Hematopoietic multipotent progenitor cell treated with erythropoietin and hydrocortisone succinate and interleukin-3 and kit ligand, for 4 days (in vitro differentiated cells): ENCODE results near the gene SERPINB2.
"Not testable (repeated sequence)": the region's sequence is repeated elsewhere in the genome, so short reads cannot be mapped to it uniquely, and the experiment has no call there.

Source experiments
- DNase-seq: peaks from one replicate; pipeline ENCODE4 v3.0.0-alpha.2; 2015

SERPINB2 gene

GRCh38 chr18:63940543-63941050 is 53.1 kb downstream of the SERPINB2 start:
- DNase-seq, result not testable (repeated sequence)

- DNase-seq, result no peak
These were observed 59.7 kb downstream of the SERPINB2 start for GRCh38 chr18:63947051-63947790.

DNA sequence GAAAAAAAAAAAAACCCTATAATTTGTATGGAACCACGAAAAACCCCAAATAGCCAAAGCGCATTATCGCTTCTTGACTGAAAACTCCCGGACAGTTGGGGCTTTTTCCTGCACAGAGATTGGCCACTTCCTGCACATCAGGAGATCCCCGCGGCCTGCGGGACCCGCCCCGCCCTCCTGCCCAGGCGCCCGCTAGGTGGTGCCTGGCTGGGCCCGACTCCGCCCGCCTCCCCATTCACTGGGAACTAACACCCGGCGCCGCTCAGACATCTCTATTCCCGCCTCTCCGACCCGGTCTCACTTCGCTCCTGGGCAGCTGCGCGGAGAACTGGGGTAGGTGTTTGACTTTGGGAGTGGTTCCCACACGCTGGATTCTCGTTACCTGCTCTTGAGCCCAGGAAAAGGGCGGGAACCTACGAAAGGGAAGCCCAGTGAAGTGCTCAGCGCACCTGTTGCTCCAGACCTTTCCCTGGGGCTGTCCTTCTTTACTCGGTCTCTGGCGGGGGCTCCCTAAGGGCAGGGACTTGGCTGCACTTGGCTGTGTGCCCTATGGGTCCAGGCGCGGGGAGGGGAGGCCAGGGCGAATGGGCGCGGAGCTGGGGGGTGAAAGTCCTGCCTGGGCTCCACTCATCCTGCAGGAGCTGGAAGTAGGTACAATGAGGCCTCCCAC is 61.7 kb downstream of the SERPINB2 start, which contains the start of gene HMSD:
HMSD (plus strand) TSS at position 234 of the 670 bp plus-strand sequence. CDS start 4,155 bp downstream, outside the sequence.
- peak; percentile 64 for DNase-seq

GRCh38 chr18:63951302-63951705 is 63.8 kb downstream of the SERPINB2 start:
- DNase-seq, result no peak
